Lower leg skin (tissue), 3 donors: ENCODE data around the gene GDPD5.

ENCODE experiments used
- CTCF ChIP-seq, 3 donors: fragments of 450-650 bp; IDR thresholded peaks; one replicate each; pipeline ENCODE4 v1.5.1; 2016; ENCODE audit warnings: antibody characterized with exemption in 3 of 3, mild to moderate bottlenecking in 3 of 3, moderate library complexity in 2 of 3
- POLR2A ChIP-seq, 2 donors: fragments of 450-650 bp; IDR thresholded peaks; one replicate each; pipeline ENCODE4 v1.6.1; 2016 to 2017; ENCODE audit warnings: antibody characterized with exemption in 2 of 2, mild to moderate bottlenecking in 1 of 2, moderate library complexity in 1 of 2

GRCh38 chr11:75479597-75480145 lies 46.1 kb downstream of the GDPD5 start:
- no peak for TF ChIP-seq CTCF (IDR thresholded peaks at IDR 0.05)
- TF ChIP-seq POLR2A (IDR thresholded peaks at IDR 0.05) = no peak
